ENCODE measurements around the gene HIVEP1. TPM values are rescaled to one million over a fixed set of nuclear protein-coding genes. Genes with fewer than 3 reads are reported as not detected.
"Not testable (repeated sequence)": the region's sequence is repeated elsewhere in the genome, so short reads cannot be mapped to it uniquely, and the experiment has no call there.

The HIVEP1 gene
- total RNA-seq, 1 donor = 18.8 TPM

GRCh38 chr6:12103158-12103557 is 91.0 kb downstream of the HIVEP1 start:
- H4K20me1 ChIP-seq (ENCODE audit: insufficient read depth, low read length) = no peaks in the 10 kb centered on the region
- no peak overlapping the region for H2AFZ ChIP-seq (ENCODE audit: low read length)
- no peak overlapping the region for H3K4me2 ChIP-seq (ENCODE audit: insufficient read depth, low read length)
- peaks cover 5% of the 10 kb centered on the region for H3K4me1 ChIP-seq (ENCODE audit: insufficient read depth, low read length)
- no peaks in the 10 kb centered on the region for H3K36me3 ChIP-seq (ENCODE audit: insufficient read depth, low read length)
- H3K4me3 ChIP-seq (ENCODE audit: insufficient read depth, low read length) = no peak overlapping the region
- no peak overlapping the region for H3K27ac ChIP-seq (ENCODE audit: low read depth, low read length)
- no peaks in the 10 kb centered on the region for H3K9me3 ChIP-seq (ENCODE audit: low read depth, low read length)
- no peak for TF ChIP-seq CTCF (IDR thresholded peaks at IDR 0.05; ENCODE audit: extremely low read depth, low read depth, low read length)
- no peaks in the 10 kb centered on the region for H3K27me3 ChIP-seq (ENCODE audit: insufficient read depth, low read length)
- DNase-seq (ENCODE audit: insufficient read length, low spot score, missing footprints) = no peak
- no peaks in the 10 kb centered on the region for H3K79me2 ChIP-seq (ENCODE audit: insufficient read depth, low read length)

- DNase-seq (ENCODE audit: insufficient read length, low spot score, missing footprints) = no peak
- H3K27ac ChIP-seq (ENCODE audit: low read depth, low read length) = no peak overlapping the region
- no peaks in the 10 kb centered on the region for H3K9me3 ChIP-seq (ENCODE audit: low read depth, low read length)
- H3K4me3 ChIP-seq (ENCODE audit: insufficient read depth, low read length) = no peak overlapping the region
- no peak overlapping the region for H3K4me2 ChIP-seq (ENCODE audit: insufficient read depth, low read length)
- H4K20me1 ChIP-seq (ENCODE audit: insufficient read depth, low read length) = no peaks in the 10 kb centered on the region
- no peak for TF ChIP-seq CTCF (IDR thresholded peaks at IDR 0.05; ENCODE audit: extremely low read depth, low read depth, low read length)
- no peaks in the 10 kb centered on the region for H3K4me1 ChIP-seq (ENCODE audit: insufficient read depth, low read length)
- no peak overlapping the region for H2AFZ ChIP-seq (ENCODE audit: low read length)
- H3K27me3 ChIP-seq (ENCODE audit: insufficient read depth, low read length) = no peaks in the 10 kb centered on the region
- H3K79me2 ChIP-seq (ENCODE audit: insufficient read depth, low read length) = no peaks in the 10 kb centered on the region
- no peaks in the 10 kb centered on the region for H3K36me3 ChIP-seq (ENCODE audit: insufficient read depth, low read length)
These were observed 93.2 kb downstream of the HIVEP1 start for GRCh38 chr6:12105271-12105670.

GRCh38 chr6:12108376-12108775 is 96.3 kb downstream of the HIVEP1 start:
- H3K4me2 ChIP-seq (ENCODE audit: insufficient read depth, low read length) = not testable (repeated sequence)

GRCh38 chr6:12110523-12111362 is 98.6 kb downstream of the HIVEP1 start:
- no peak for DNase-seq (ENCODE audit: insufficient read length, low spot score, missing footprints)
- H3K4me1 ChIP-seq (ENCODE audit: insufficient read depth, low read length) = peaks cover 15% of the 10 kb centered on the region
- H3K36me3 ChIP-seq (ENCODE audit: insufficient read depth, low read length) = no peaks in the 10 kb centered on the region
- no peak overlapping the region for H3K4me3 ChIP-seq (ENCODE audit: insufficient read depth, low read length)
- H4K20me1 ChIP-seq (ENCODE audit: insufficient read depth, low read length) = no peaks in the 10 kb centered on the region
- TF ChIP-seq CTCF (IDR thresholded peaks at IDR 0.05; ENCODE audit: extremely low read depth, low read depth, low read length) = no peak
- H3K27me3 ChIP-seq (ENCODE audit: insufficient read depth, low read length) = no peaks in the 10 kb centered on the region
- H2AFZ ChIP-seq (ENCODE audit: low read length) = no peak overlapping the region
- no peaks in the 10 kb centered on the region for H3K79me2 ChIP-seq (ENCODE audit: insufficient read depth, low read length)
- H3K9me3 ChIP-seq (ENCODE audit: low read depth, low read length) = no peaks in the 10 kb centered on the region
- H3K4me2 ChIP-seq (ENCODE audit: insufficient read depth, low read length) = no peak overlapping the region
- no peak overlapping the region for H3K27ac ChIP-seq (ENCODE audit: low read depth, low read length)

More at GRCh38 chr6:12108376-12108775, 96.3 kb downstream of the HIVEP1 start:
- H3K4me1 ChIP-seq (ENCODE audit: insufficient read depth, low read length); H3K36me3 ChIP-seq (ENCODE audit: insufficient read depth, low read length); H3K9me3 ChIP-seq (ENCODE audit: low read depth, low read length); H2AFZ ChIP-seq (ENCODE audit: low read length); H3K79me2 ChIP-seq (ENCODE audit: insufficient read depth, low read length); H3K27me3 ChIP-seq (ENCODE audit: insufficient read depth, low read length); DNase-seq (ENCODE audit: insufficient read length, low spot score, missing footprints); H3K4me3 ChIP-seq (ENCODE audit: insufficient read depth, low read length); H3K27ac ChIP-seq (ENCODE audit: low read depth, low read length); H4K20me1 ChIP-seq (ENCODE audit: insufficient read depth, low read length): not testable (repeated sequence)
